Lower lobe of right lung (tissue), 2 donors: ENCODE results near the gene CDAN1. TPM values are rescaled to one million over a fixed set of nuclear protein-coding genes. Genes with fewer than 3 reads are reported as not detected.

Source experiments
- ATAC-seq, 2 donors: fragments of 200-7000 bp; cut with Tn5 transposase; one replicate each; pipeline ENCODE4 v1.9.1; 2020 to 2022; ENCODE audit warnings: mild to moderate bottlenecking in 2 of 2, moderate library complexity in 2 of 2
- DNase-seq: peaks from one replicate; pipeline ENCODE4 v3.0.0-alpha.2; 2020
- H3K27ac ChIP-seq: fragments of 200-600 bp; one replicate; pipeline ENCODE4 v1.8.0; 2022
- H3K27me3 ChIP-seq: fragments of 200-600 bp; one replicate; pipeline ENCODE4 v1.8.0; 2022; ENCODE audit warnings: low read depth
- H3K36me3 ChIP-seq: fragments of 200-600 bp; one replicate; pipeline ENCODE4 v1.8.0; 2022; ENCODE audit warnings: mild to moderate bottlenecking
- H3K4me1 ChIP-seq: fragments of 200-600 bp; one replicate; pipeline ENCODE4 v1.8.0; 2022
- H3K4me3 ChIP-seq: fragments of 200-600 bp; one replicate; pipeline ENCODE4 v1.8.0; 2022; ENCODE audit warnings: mild to moderate bottlenecking
- H3K9me3 ChIP-seq: fragments of 200-600 bp; one replicate; pipeline ENCODE4 v1.8.0; 2022
- intact Hi-C: fragments of 100-400 bp; cut with DNase I; formaldehyde crosslinking; loops from one replicate; pipeline ENCODE4 v1.11.0; 2022
- total RNA-seq: library from RNA; stranded (reverse); fragmentation: NEBNext Ultra II Directional; extraction: Animal tissue kit (Norgen Biotek cat#: 25700); gene quantifications from one replicate; pipeline ENCODE4 v1.2.1, GENCODE V29; 2021
- TF ChIP-seq, protein P1 (sequence below): fragments of 200-600 bp; IDR thresholded peaks from one replicate; pipeline ENCODE4 v1.8.0; 2022; ENCODE audit warnings: antibody characterized with exemption, mild to moderate bottlenecking
- donor health status: DM: no; HTN: yes; CAD: no; lungs with severe emphysema.

The CDAN1 gene
- total RNA-seq, 1 donor from 2014 or later, result 11.3 TPM

DNA sequence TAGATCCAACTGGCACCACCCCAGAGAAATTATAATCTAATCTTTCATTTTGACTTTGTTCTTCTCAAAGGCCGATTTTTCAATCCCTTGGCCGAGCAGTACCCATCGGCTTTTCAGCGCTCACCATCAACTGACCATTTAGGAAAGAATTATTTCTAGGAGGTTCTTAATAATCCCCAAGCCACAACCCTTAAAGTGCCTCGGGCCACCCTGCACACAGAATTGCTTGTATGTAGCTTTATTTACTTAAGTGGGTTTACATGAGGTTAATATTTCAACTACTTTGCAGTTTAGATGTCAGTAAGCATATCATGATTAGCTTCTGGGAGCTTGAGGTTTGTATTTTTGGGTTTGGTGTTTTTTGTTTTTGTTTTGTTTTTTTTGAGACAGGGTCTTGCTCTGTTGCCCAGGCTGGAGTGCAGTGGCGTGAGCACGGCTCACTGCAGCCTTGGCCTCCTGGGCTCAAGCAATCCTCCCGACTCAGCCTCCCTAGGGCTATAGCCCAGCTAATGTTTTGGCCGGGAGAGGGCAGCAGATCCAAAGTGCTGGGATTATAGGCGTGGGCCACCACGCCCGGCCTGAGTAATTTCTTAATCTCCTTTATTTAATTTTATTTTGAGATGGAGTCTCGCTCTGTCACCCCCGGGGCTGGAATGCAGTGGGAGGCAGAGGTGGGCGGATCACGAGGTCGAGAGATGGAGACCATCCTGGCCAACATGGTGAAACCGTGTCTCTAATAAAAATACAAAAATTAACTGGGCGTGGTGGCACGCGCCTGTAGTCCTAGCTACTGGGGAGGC is 801 bp upstream of the CDAN1 start:
- H3K36me3 ChIP-seq, result peaks cover 26% of the 10 kb centered on the region
- peak overlapping the region; percentile 89 for H3K27ac ChIP-seq
- H3K4me3 ChIP-seq, result peak overlapping the region; percentile 96
- H3K27me3 ChIP-seq, result no peaks in the 10 kb centered on the region
- ATAC-seq (peak in 1 of 2 donors; percentile 1), DNase-seq (no peak)
- intact Hi-C loops, result no loop called here
- H3K4me1 ChIP-seq, result peaks cover 17% of the 10 kb centered on the region
- TF ChIP-seq, protein P1, sequence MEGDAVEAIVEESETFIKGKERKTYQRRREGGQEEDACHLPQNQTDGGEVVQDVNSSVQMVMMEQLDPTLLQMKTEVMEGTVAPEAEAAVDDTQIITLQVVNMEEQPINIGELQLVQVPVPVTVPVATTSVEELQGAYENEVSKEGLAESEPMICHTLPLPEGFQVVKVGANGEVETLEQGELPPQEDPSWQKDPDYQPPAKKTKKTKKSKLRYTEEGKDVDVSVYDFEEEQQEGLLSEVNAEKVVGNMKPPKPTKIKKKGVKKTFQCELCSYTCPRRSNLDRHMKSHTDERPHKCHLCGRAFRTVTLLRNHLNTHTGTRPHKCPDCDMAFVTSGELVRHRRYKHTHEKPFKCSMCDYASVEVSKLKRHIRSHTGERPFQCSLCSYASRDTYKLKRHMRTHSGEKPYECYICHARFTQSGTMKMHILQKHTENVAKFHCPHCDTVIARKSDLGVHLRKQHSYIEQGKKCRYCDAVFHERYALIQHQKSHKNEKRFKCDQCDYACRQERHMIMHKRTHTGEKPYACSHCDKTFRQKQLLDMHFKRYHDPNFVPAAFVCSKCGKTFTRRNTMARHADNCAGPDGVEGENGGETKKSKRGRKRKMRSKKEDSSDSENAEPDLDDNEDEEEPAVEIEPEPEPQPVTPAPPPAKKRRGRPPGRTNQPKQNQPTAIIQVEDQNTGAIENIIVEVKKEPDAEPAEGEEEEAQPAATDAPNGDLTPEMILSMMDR, result no peak
- H3K9me3 ChIP-seq, result no peaks in the 10 kb centered on the region

DNA sequence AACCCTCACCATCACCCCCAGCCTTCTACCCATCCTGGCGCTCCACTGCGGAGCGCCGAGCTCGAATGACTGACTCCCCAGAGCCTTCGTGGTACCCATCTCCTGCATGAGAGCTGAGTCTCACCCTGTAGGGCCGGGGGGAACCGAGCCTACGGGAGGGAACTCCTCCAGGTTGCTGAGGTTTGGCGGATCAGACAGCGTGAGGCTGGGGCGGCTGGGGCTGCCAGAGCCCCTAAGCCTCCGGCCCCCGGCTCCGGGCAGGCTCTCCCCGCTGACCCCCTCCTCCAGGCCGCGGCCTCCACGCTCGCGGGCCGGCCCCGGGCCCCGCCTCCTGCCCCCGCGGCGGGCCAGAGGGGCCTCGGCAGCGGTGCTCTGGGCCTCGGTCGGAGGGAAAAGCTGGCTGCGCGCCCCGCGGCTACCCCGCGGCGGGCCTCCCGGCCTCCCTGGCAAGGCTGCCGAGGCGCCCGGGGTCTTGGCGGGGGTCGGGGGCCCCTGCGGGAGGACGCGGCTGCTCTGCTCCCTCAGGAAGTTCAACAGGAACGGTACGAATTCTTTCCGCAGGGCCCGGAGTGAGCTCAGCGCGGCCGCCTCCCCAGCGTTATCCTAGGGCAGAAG is 643 bp downstream of the CDAN1 start:
- Histone ChIP-seq H3K4me3 (peak overlapping the region; percentile 96), H3K4me1 (peaks cover 17% of the 10 kb centered on the region), H3K36me3 (peaks cover 40% of the 10 kb centered on the region), H3K27me3 (no peaks in the 10 kb centered on the region), H3K27ac (peak overlapping the region; percentile 89), H3K9me3 (no peaks in the 10 kb centered on the region)
- DNase-seq, result no peak
- intact Hi-C loops, result no loop called here
- peak; percentile 50 to 60 for ATAC-seq
- TF ChIP-seq, protein P1, result no peak

DNA sequence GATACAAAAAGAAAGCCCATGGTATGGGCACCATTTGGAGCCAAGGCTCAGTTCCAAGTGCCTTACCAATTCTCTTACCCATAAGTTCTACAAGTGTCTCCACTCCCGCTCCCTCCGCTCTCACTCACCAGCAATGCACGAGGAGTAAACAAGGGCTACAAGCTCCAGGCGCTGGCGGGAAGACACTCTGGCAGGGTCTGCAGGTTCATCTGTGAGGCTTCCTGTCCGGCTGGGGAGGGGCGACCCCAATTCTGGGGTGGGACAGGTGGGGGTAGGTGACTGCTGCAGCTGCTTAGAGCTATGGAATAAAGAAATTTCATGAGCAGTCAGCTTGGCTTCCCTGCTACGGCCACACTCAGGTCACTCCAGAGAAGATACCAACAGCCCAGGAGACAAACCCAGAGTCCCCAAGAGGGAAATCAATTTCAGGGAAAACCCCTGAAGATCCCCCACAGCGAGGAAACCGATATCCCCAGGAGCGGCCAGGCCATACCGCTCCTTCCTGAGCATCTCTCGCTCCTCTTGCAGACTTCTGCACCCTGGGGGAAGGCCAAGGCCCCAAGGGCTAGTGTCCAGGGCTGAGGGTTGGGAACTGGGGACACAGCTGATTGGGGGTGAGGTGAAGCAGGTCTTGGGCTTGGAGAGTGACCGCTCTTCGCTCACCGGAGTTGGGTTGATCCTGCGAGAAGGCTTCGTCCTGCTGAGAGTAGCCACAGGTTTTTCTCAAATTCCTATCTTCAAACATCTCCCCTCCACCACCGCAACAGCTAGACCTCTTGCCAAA is 1.4 kb downstream of the CDAN1 start:
- no peak for ATAC-seq
- H3K4me3 ChIP-seq, result peak overlapping the region; percentile 96
- TF ChIP-seq, protein P1, result no peak
- H3K27ac ChIP-seq, result peak overlapping the region; percentile 89
- intact Hi-C loops, result no loop called here
- DNase-seq, result no peak
- no peaks in the 10 kb centered on the region for H3K27me3 ChIP-seq
- H3K36me3 ChIP-seq, result peaks cover 47% of the 10 kb centered on the region
- no peaks in the 10 kb centered on the region for H3K9me3 ChIP-seq
- peaks cover 17% of the 10 kb centered on the region for H3K4me1 ChIP-seq

DNA sequence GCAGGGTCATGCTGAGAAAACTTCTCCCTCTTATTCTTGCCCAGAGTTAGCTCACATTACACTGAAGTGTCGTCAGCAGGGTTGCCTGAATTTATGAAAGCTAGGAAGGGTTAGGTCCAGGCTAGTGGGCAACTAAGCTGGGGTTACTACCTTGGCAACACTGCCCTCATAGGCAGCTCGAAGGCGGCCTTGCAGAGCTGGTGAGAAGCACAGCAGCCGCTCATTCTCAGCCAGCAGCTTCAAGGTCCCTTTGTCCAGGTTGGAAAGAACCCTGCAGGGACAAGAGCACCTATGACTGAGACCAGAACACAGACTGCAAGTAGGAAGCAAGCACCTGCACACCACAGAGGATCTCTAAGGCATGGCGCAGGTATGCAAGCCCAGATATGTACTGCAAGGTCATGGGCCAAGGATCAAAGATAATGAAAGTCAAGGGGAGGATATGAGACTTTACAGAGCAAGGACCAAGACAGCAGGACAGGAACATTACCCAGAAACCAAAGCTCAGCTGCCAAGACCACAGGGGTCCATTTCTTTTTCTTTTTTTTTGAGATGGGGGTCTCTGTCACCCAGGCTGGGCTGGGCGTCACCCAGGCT is 2.8 kb downstream of the CDAN1 start:
- ATAC-seq, result no peak
- DNase-seq, result no peak
- Histone ChIP-seq H3K4me3 (no peak overlapping the region), H3K27ac (no peak overlapping the region), H3K4me1 (peaks cover 17% of the 10 kb centered on the region), H3K27me3 (no peaks in the 10 kb centered on the region), H3K9me3 (no peaks in the 10 kb centered on the region), H3K36me3 (peaks cover 61% of the 10 kb centered on the region)
- TF ChIP-seq, protein P1, result no peak
- intact Hi-C loops, result no loop called here

DNA sequence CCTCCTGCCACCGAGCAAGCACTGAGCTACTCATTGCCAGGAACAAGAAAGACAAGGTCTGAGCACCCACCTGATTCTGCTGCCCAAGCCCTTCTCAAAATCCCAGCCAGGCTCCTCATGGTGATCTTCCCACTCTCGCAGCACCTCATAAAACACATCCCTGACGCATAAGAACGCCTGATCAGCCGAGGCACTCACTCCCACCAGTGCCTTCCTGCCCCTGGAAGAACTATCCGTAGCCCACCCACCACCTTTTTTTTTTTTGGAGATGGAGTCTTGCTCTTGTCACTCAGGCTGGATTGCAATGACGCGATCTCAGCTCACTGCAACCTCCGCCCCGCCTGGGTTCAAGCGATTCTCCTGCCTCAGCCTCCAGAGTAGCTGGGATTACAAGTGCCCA is 3.9 kb downstream of the CDAN1 start:
- DNase-seq (no peak), ATAC-seq (no peak)
- no peak overlapping the region for H3K4me3 ChIP-seq
- peaks cover 73% of the 10 kb centered on the region for H3K36me3 ChIP-seq
- intact Hi-C loops, result no loop called here
- no peak overlapping the region for H3K27ac ChIP-seq
- H3K9me3 ChIP-seq, result no peaks in the 10 kb centered on the region
- no peaks in the 10 kb centered on the region for H3K27me3 ChIP-seq
- TF ChIP-seq, protein P1, result no peak
- H3K4me1 ChIP-seq, result peaks cover 20% of the 10 kb centered on the region
